Measurements from ENCODE around the gene GPSM1.

Gene GPSM1

GRCh38 chr9:136379891-136380290 is 52.6 kb downstream of the GPSM1 start:
- no peak for DNase-seq

- DNase-seq = no peak
These were observed 53.0 kb downstream of the GPSM1 start for GRCh38 chr9:136380381-136380780.

- no peak for DNase-seq
These were observed 54.0 kb downstream of the GPSM1 start for GRCh38 chr9:136381311-136381710.

GRCh38 chr9:136381966-136382513 is 54.7 kb downstream of the GPSM1 start:
- no peak for DNase-seq

GRCh38 chr9:136383436-136383835 is 56.1 kb downstream of the GPSM1 start:
- no peak for DNase-seq

GRCh38 chr9:136385015-136385414 is 57.7 kb downstream of the GPSM1 start:
- peak in 1 of 2 donors; percentile 39 for DNase-seq

- no peak for DNase-seq
These were observed 58.7 kb downstream of the GPSM1 start for GRCh38 chr9:136386018-136386417.

- DNase-seq = no peak
These were observed 59.9 kb downstream of the GPSM1 start for GRCh38 chr9:136387217-136387616.

- no peak for DNase-seq
These were observed 62.1 kb downstream of the GPSM1 start for GRCh38 chr9:136389396-136389795.

- no peak for DNase-seq
These were observed 64.6 kb downstream of the GPSM1 start for GRCh38 chr9:136391737-136392537.

- no peak for DNase-seq
These were observed 65.5 kb downstream of the GPSM1 start for GRCh38 chr9:136392538-136393449.

- no peak for DNase-seq
These were observed 66.2 kb downstream of the GPSM1 start for GRCh38 chr9:136393531-136393930.

- no peak for DNase-seq
These were observed 67.1 kb downstream of the GPSM1 start for GRCh38 chr9:136394312-136395019.

GRCh38 chr9:136395020-136395340 is 67.6 kb downstream of the GPSM1 start:
- DNase-seq = no peak

GRCh38 chr9:136395345-136396218 is 68.2 kb downstream of the GPSM1 start:
- no peak for DNase-seq

- no peak for DNase-seq
These were observed 68.8 kb downstream of the GPSM1 start for GRCh38 chr9:136396219-136396515.

- DNase-seq = no peak
These were observed 70.3 kb downstream of the GPSM1 start for GRCh38 chr9:136397643-136398042.

- no peak for DNase-seq
These were observed 70.9 kb downstream of the GPSM1 start for GRCh38 chr9:136398286-136398685.

GRCh38 chr9:136399176-136400037 is 72.1 kb downstream of the GPSM1 start:
- peak; percentile 48 to 61 for DNase-seq

GRCh38 chr9:136400038-136400834 is 72.9 kb downstream of the GPSM1 start, which contains the start of gene SNAPC4:
Gene SNAPC4 (minus strand): TSS chr9:136400170. CDS start chr9:136398428, 1,742 bp downstream.
- peak; percentile 90 to 91 for DNase-seq

Measured in stimulated activated CD4-positive, alpha-beta T cell treated with anti-CD3 and anti-CD28 coated beads, Interleukin-2, amount 100 ng/mL, for 24 hours (primary cell).